GM23338 (cell line): ENCODE data around the gene HOXC4. TPM values are rescaled to one million over a fixed set of nuclear protein-coding genes. Genes with fewer than 3 reads are reported as not detected.
A peak's percentile ranks its signal among the peaks of the same experiment; 100 is the strongest.

ENCODE experiments used
- ATAC-seq: fragments of 200-7000 bp; cut with Tn5 transposase; 3 replicates; pipeline ENCODE4 v1.9.1; 2020
- DNase-seq: peaks from one replicate; pipeline ENCODE4 v3.0.0-alpha.2; 2015; ENCODE audit warnings: low spot score
- H2AFZ ChIP-seq: fragments of 200-600 bp; sonication (generic); 2 replicates; pipeline ENCODE4 v1.8.0; 2016; ENCODE audit warnings: antibody characterized with exemption, mild to moderate bottlenecking, moderate library complexity
- H3F3A ChIP-seq: fragments of 200-600 bp; sonication (generic); replicated peaks from 2 replicates; pipeline ENCODE4 v1.8.0; 2017; ENCODE audit warnings: antibody characterized with exemption, mixed run types, low read depth
- H3K27ac ChIP-seq: fragments of 200-600 bp; sonication (generic); 2 replicates; pipeline ENCODE4 v1.6.1; 2016; ENCODE audit warnings: low read depth
- H3K27me3 ChIP-seq: fragments of 200-600 bp; sonication (generic); 2 replicates; pipeline ENCODE4 v1.8.0; 2016; ENCODE audit warnings: mild to moderate bottlenecking, mixed run types, moderate library complexity; ENCODE audit not compliant: insufficient read depth
- H3K36me3 ChIP-seq: fragments of 200-600 bp; sonication (generic); 2 replicates; pipeline ENCODE4 v1.8.0; 2016; ENCODE audit warnings: mild to moderate bottlenecking; ENCODE audit not compliant: insufficient read depth
- H3K4me1 ChIP-seq: fragments of 200-600 bp; sonication (generic); 2 replicates; pipeline ENCODE4 v1.8.0; 2016; ENCODE audit warnings: mild to moderate bottlenecking, moderate library complexity; ENCODE audit not compliant: insufficient read depth
- H3K4me2 ChIP-seq: fragments of 200-600 bp; sonication (generic); 2 replicates; pipeline ENCODE4 v1.7.1; 2017; ENCODE audit warnings: mixed run types
- H3K4me3 ChIP-seq: fragments of 200-600 bp; sonication (generic); 2 replicates; pipeline ENCODE4 v1.6.1; 2016; ENCODE audit warnings: mixed run types
- H3K79me2 ChIP-seq: fragments of 200-600 bp; sonication (generic); replicated peaks from 2 replicates; pipeline ENCODE4 v1.8.0; 2017; ENCODE audit warnings: mild to moderate bottlenecking; ENCODE audit not compliant: insufficient read depth
- H3K9me2 ChIP-seq: fragments of 200-600 bp; sonication (generic); 2 replicates; pipeline ENCODE4 v1.8.0; 2017; ENCODE audit not compliant: insufficient read depth
- H4K20me1 ChIP-seq: fragments of 200-600 bp; sonication (generic); replicated peaks from 2 replicates; pipeline ENCODE4 v1.8.0; 2017; ENCODE audit warnings: mild to moderate bottlenecking; ENCODE audit not compliant: insufficient read depth
- H3K27ac Mint-ChIP-seq: 2 replicates; pipeline ENCODE4 v1.8.0; 2020; ENCODE audit warnings: inconsistent platforms, mild to moderate bottlenecking, moderate library complexity, mixed read lengths
- H3K27me3 Mint-ChIP-seq: 3 replicates; pipeline ENCODE4 v1.8.0; 2022; ENCODE audit warnings: low read depth, mild to moderate bottlenecking, moderate library complexity, mixed read lengths, inconsistent platforms; ENCODE audit not compliant: insufficient read depth, poor library complexity
- H3K36me3 Mint-ChIP-seq: 3 replicates; pipeline ENCODE4 v1.8.0; 2021; ENCODE audit warnings: low read depth, mild to moderate bottlenecking, inconsistent platforms, moderate library complexity, mixed read lengths
- H3K4me1 Mint-ChIP-seq: 3 replicates; pipeline ENCODE4 v1.8.0; 2020; ENCODE audit warnings: mild to moderate bottlenecking, inconsistent platforms, mixed read lengths
- H3K4me3 Mint-ChIP-seq: 3 replicates; pipeline ENCODE4 v1.8.0; 2021; ENCODE audit warnings: moderate library complexity, mild to moderate bottlenecking, inconsistent platforms, mixed read lengths
- H3K9me3 Mint-ChIP-seq: 3 replicates; pipeline ENCODE4 v1.8.0; 2020; ENCODE audit warnings: moderate library complexity, mild to moderate bottlenecking, inconsistent platforms, mixed read lengths
- EZH2 ChIP-seq: fragments of 200-600 bp; sonication (generic); IDR thresholded peaks from one replicate; pipeline ENCODE4 v1.8.0; 2017; ENCODE audit warnings: antibody characterized with exemption, mild to moderate bottlenecking, low read depth; ENCODE audit not compliant: unreplicated experiment
- EZH2phosphoT487 ChIP-seq: fragments of 200-600 bp; sonication (generic); IDR thresholded peaks from one replicate; pipeline ENCODE4 v1.8.1; 2018; ENCODE audit warnings: antibody characterized with exemption; ENCODE audit not compliant: unreplicated experiment
- REST ChIP-seq: IDR thresholded peaks from one replicate; pipeline ENCODE4 v1.6.1; 2018; ENCODE audit warnings: antibody characterized with exemption; ENCODE audit not compliant: unreplicated experiment
- ZNF462 ChIP-seq: fragments of 250-450 bp; sonication (Bioruptor Pico); IDR thresholded peaks from 2 replicates; pipeline ENCODE4 v1.5.0; 2020; ENCODE audit warnings: mild to moderate bottlenecking, moderate library complexity
- polyA plus RNA-seq: library from polyadenylated mRNA; unstranded; fragments of >200 nt; fragmentation: Nextera tagmentation; extraction: Ambion mirVana; gene quantifications from 2 replicates; pipeline ENCODE4 v1.2.1, GENCODE V29; 2016
- total RNA-seq: library from RNA; depleted of rRNA; stranded (reverse); fragments of >200 nt; shearing (Covaris generic); gene quantifications from 2 replicates; pipeline ENCODE4 v1.2.3, GENCODE V29; 2014

HOXC4 gene
- total and polyA plus RNA-seq, 2 experiments from 2014 or later = not detected

- TF ChIP-seq ZNF462 (CRISPR knock-in tag) = no peak
Measured at GRCh38 chr12:54012631-54013409, 40.8 kb upstream of the HOXC4 start (continued).

GRCh38 chr12:54014377-54015017, 39.1 kb upstream of the HOXC4 start:
- Mint-ChIP-seq H3K9me3 (no peaks in the 10 kb centered on the region), H3K36me3 (no peaks in the 10 kb centered on the region), H3K27ac (no peak overlapping the region), H3K4me1 (peaks cover 37% of the 10 kb centered on the region), H3K27me3 (peaks cover 98% of the 10 kb centered on the region), H3K4me3 (no peak overlapping the region)
- TF ChIP-seq EZH2 = peak; percentile 90
- no peak for TF ChIP-seq REST
- peak; percentile 96 for TF ChIP-seq EZH2phosphoT487
- Histone ChIP-seq H3K79me2 (no peaks in the 10 kb centered on the region), H3K27me3 (peaks cover 100% of the 10 kb centered on the region), H3K9me2 (no peaks in the 10 kb centered on the region), H3K4me1 (peaks cover 62% of the 10 kb centered on the region), H4K20me1 (peaks cover 20% of the 10 kb centered on the region), H3K27ac (no peak overlapping the region), H3F3A (peaks cover 27% of the 10 kb centered on the region), H3K4me3 (no peak overlapping the region), H3K36me3 (no peaks in the 10 kb centered on the region), H2AFZ (no peak overlapping the region), H3K4me2 (peak overlapping the region; percentile 43; the same call in 1 of the 2 replicates)
- ATAC-seq (no peak), DNase-seq (no peak)
